GM12878 (cell line): Measurements from ENCODE around the gene DNAH2. TPM values are rescaled to one million over a fixed set of nuclear protein-coding genes. Genes with fewer than 3 reads are reported as not detected.

Source experiments
- BCL11A ChIP-seq: IDR thresholded peaks from 2 replicates; pipeline ENCODE4 v1.6.1; 2011; ENCODE audit warnings: low read depth, low read length
- BHLHE40 ChIP-seq, 2 experiments: fragments of 450-650 bp in 1 of 2; IDR thresholded peaks; 2 replicates each; pipeline ENCODE4 v1.6.1; 2011 to 2017; ENCODE audit warnings: low read depth in 2 of 2, borderline replicate concordance in 1 of 2, improper control_type of control experiment in 1 of 2, low read length in 1 of 2, mild to moderate bottlenecking in 1 of 2
- CBFB ChIP-seq: IDR thresholded peaks from 2 replicates; pipeline ENCODE4 v1.6.1; 2016; ENCODE audit warnings: antibody characterized with exemption, low read depth
- CBX3 ChIP-seq: fragments of 200-600 bp; sonication (generic); IDR thresholded peaks from 2 replicates; pipeline ENCODE4 v1.6.1; 2016; ENCODE audit warnings: low read depth, borderline replicate concordance
- CEBPB ChIP-seq, 2 experiments: fragments of 150-350 bp in 1 of 2; IDR thresholded peaks; 2 replicates each; pipeline ENCODE4 v1.6.1; 2012 to 2014; ENCODE audit warnings: low read depth in 2 of 2, low read length in 2 of 2, borderline replicate concordance in 1 of 2, inconsistent platforms in 1 of 2
- HCFC1 ChIP-seq: fragments of 150-350 bp; IDR thresholded peaks from 2 replicates; pipeline ENCODE4 v1.6.1; 2014; ENCODE audit warnings: low read length
- NFYB ChIP-seq: IDR thresholded peaks from 2 replicates; pipeline ENCODE4 v1.6.1; 2011; ENCODE audit warnings: low read depth, mild to moderate bottlenecking, low read length, improper control_type of control experiment, moderate library complexity; ENCODE audit not compliant: insufficient read depth
- NR2C1 ChIP-seq: fragments of 450-650 bp; IDR thresholded peaks from 2 replicates; pipeline ENCODE4 v1.6.1; 2017; ENCODE audit warnings: antibody characterized with exemption, mild to moderate bottlenecking, moderate library complexity
- RELA ChIP-seq: fragments of 450-650 bp; IDR thresholded peaks from 2 replicates; pipeline ENCODE4 v1.8.0; 2014; ENCODE audit warnings: borderline replicate concordance; ENCODE audit not compliant: partially characterized antibody
- RFX5 ChIP-seq: IDR thresholded peaks from 2 replicates; pipeline ENCODE4 v1.6.1; 2011; ENCODE audit warnings: low read depth, low read length, improper control_type of control experiment
- RUNX3 ChIP-seq: IDR thresholded peaks from 2 replicates; pipeline ENCODE4 v1.6.1; 2012; ENCODE audit warnings: low read length, inconsistent platforms
- SIN3A ChIP-seq: IDR thresholded peaks from 2 replicates; pipeline ENCODE4 v1.6.1; 2012; ENCODE audit warnings: low read depth, low read length, improper control_type of control experiment
- SMC3 ChIP-seq: IDR thresholded peaks from 2 replicates; pipeline ENCODE4 v1.6.1; 2011; ENCODE audit warnings: low read length, improper control_type of control experiment, borderline replicate concordance
- SUZ12 ChIP-seq: fragments of 200-600 bp; sonication (generic); IDR thresholded peaks from one replicate; pipeline ENCODE4 v1.6.1; 2018; ENCODE audit warnings: antibody characterized with exemption, mild to moderate bottlenecking; ENCODE audit not compliant: unreplicated experiment
- ZZZ3 ChIP-seq: IDR thresholded peaks from 2 replicates; pipeline ENCODE4 v1.6.1; 2011; ENCODE audit warnings: low read depth; ENCODE audit not compliant: control insufficient read depth, insufficient read length
- polyA plus RNA-seq, 11 experiments: library from polyadenylated mRNA; depleted of rRNA in 4 of 11; unstranded in 6 of 11; stranded (reverse) in 5 of 11; fragments of >200 nt; fragmentation: Nextera tagmentation in 4 of 11; fragmentation: Illumina TruSeq in 1 of 11; extraction: Ambion mirVana in 4 of 11; extraction: Trizol in 1 of 11; gene quantifications; 1 replicate in 1 of 11; 2 replicates in 10 of 11; pipeline versions ENCODE4 v1.2.1 to v1.2.3, GENCODE V29; 2011 to 2016; ENCODE audit warnings: inconsistent platforms in 2 of 11, missing spikeins in 2 of 11, low read depth in 1 of 11
- total RNA-seq, 4 experiments: library from RNA; depleted of rRNA in 3 of 4; stranded (reverse); fragments of >200 nt in 3 of 4; fragmentation: Illumina TruSeq in 1 of 4; extraction: Trizol in 1 of 4; gene quantifications; 2 replicates each; pipeline versions ENCODE4 v1.2.1 to v1.2.3, GENCODE V29; 2013 to 2021
- TF ChIP-seq, protein P1 (sequence below): fragments of 450-650 bp; IDR thresholded peaks from 2 replicates; pipeline ENCODE4 v1.6.1; 2016; ENCODE audit warnings: mild to moderate bottlenecking
- TF ChIP-seq, protein P2 (sequence below): fragments of 150-350 bp; IDR thresholded peaks from 2 replicates; pipeline ENCODE4 v1.6.1; 2016; ENCODE audit warnings: low read depth, low read length
- TF ChIP-seq, protein P3 (sequence below): fragments of 450-650 bp; IDR thresholded peaks from 2 replicates; pipeline ENCODE4 v1.6.1; 2016; ENCODE audit warnings: mild to moderate bottlenecking
- TF ChIP-seq, protein P4 (sequence below): IDR thresholded peaks from 2 replicates; pipeline ENCODE4 v1.6.1; 2012; ENCODE audit warnings: low read length, inconsistent platforms
- TF ChIP-seq, protein P5 (sequence below): IDR thresholded peaks from 2 replicates; pipeline ENCODE4 v1.6.1; 2011; ENCODE audit warnings: borderline replicate concordance, low read depth, mild to moderate bottlenecking, moderate library complexity, mixed read lengths, low read length; ENCODE audit not compliant: insufficient read depth; ENCODE audit errors: extremely low read length

Gene DNAH2
- total and polyA plus RNA-seq, 10 of the 15 experiments (the other 5 are each of a cell fraction or from before 2014, with no cell fraction given): not detected

DNA sequence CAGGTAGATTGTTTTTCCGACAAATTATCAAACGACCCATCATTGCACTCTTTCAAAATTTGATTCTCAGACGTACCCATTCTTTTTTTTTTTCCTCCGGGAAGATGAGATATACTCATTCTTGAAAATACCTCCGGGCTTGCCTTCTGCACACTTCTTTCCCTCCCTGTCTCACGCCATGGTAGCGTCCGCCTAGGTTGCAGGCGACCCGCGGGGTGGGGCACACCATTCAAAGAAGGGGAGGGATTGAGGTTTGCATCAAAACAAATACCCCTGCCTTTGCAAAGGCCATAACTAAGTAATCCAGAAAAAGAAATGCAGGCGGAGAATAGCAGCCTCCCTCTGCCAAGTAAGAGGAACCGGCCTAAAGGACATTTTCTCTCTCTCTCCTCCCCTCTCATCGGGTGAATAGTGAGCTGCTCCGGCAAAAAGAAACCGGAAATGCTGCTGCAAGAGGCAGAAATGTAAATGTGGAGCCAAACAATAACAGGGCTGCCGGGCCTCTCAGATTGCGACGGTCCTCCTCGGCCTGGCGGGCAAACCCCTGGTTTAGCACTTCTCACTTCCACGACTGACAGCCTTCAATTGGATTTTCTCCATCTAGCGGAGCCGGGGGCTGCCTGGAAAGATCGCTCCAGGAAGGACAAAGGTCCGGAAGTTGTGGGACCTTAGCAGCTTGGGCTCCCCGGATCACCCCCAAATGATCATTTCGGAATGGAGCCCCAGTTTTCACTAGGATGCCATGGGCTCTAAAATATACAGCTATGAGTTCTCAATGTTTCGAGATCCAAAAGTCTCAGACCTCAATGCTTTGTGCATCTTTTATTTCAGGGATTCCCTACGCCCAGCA, 31.1 kb upstream of the DNAH2 start (continued):
- TF ChIP-seq, protein P1, sequence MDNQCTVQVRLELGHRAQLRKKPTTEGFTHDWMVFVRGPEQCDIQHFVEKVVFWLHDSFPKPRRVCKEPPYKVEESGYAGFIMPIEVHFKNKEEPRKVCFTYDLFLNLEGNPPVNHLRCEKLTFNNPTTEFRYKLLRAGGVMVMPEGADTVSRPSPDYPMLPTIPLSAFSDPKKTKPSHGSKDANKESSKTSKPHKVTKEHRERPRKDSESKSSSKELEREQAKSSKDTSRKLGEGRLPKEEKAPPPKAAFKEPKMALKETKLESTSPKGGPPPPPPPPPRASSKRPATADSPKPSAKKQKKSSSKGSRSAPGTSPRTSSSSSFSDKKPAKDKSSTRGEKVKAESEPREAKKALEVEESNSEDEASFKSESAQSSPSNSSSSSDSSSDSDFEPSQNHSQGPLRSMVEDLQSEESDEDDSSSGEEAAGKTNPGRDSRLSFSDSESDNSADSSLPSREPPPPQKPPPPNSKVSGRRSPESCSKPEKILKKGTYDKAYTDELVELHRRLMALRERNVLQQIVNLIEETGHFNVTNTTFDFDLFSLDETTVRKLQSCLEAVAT: peak; percentile 70; the same call in 1 of the 2 replicates
- no peak for TF ChIP-seq ZZZ3
- peak; percentile 97 for TF ChIP-seq BHLHE40 (IDR thresholded peaks at IDR 0.05; ENCODE audit: borderline replicate concordance in 1 of 2, low read depth in 2 of 2, low read length in 1 of 2)
- TF ChIP-seq SUZ12: no peak
- peak; percentile 6; the same call in 1 of the 2 replicates for TF ChIP-seq NR2C1
- no peak for TF ChIP-seq CEBPB (IDR thresholded peaks at IDR 0.05; ENCODE audit: borderline replicate concordance in 1 of 2, low read depth in 2 of 2, low read length in 2 of 2)
- peak; percentile 36; the same call in 1 of the 2 replicates for TF ChIP-seq RUNX3
- no peak; the same call in none of the 2 replicates for TF ChIP-seq SIN3A
- TF ChIP-seq, protein P2, sequence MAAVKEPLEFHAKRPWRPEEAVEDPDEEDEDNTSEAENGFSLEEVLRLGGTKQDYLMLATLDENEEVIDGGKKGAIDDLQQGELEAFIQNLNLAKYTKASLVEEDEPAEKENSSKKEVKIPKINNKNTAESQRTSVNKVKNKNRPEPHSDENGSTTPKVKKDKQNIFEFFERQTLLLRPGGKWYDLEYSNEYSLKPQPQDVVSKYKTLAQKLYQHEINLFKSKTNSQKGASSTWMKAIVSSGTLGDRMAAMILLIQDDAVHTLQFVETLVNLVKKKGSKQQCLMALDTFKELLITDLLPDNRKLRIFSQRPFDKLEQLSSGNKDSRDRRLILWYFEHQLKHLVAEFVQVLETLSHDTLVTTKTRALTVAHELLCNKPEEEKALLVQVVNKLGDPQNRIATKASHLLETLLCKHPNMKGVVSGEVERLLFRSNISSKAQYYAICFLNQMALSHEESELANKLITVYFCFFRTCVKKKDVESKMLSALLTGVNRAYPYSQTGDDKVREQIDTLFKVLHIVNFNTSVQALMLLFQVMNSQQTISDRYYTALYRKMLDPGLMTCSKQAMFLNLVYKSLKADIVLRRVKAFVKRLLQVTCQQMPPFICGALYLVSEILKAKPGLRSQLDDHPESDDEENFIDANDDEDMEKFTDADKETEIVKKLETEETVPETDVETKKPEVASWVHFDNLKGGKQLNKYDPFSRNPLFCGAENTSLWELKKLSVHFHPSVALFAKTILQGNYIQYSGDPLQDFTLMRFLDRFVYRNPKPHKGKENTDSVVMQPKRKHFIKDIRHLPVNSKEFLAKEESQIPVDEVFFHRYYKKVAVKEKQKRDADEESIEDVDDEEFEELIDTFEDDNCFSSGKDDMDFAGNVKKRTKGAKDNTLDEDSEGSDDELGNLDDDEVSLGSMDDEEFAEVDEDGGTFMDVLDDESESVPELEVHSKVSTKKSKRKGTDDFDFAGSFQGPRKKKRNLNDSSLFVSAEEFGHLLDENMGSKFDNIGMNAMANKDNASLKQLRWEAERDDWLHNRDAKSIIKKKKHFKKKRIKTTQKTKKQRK: no peak
- TF ChIP-seq CBFB: peak; percentile 35; the same call in 1 of the 2 replicates
- TF ChIP-seq, protein P3, sequence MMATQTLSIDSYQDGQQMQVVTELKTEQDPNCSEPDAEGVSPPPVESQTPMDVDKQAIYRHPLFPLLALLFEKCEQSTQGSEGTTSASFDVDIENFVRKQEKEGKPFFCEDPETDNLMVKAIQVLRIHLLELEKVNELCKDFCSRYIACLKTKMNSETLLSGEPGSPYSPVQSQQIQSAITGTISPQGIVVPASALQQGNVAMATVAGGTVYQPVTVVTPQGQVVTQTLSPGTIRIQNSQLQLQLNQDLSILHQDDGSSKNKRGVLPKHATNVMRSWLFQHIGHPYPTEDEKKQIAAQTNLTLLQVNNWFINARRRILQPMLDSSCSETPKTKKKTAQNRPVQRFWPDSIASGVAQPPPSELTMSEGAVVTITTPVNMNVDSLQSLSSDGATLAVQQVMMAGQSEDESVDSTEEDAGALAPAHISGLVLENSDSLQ: no peak
- no peak for TF ChIP-seq BCL11A
- TF ChIP-seq, protein P4, sequence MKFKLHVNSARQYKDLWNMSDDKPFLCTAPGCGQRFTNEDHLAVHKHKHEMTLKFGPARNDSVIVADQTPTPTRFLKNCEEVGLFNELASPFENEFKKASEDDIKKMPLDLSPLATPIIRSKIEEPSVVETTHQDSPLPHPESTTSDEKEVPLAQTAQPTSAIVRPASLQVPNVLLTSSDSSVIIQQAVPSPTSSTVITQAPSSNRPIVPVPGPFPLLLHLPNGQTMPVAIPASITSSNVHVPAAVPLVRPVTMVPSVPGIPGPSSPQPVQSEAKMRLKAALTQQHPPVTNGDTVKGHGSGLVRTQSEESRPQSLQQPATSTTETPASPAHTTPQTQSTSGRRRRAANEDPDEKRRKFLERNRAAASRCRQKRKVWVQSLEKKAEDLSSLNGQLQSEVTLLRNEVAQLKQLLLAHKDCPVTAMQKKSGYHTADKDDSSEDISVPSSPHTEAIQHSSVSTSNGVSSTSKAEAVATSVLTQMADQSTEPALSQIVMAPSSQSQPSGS: no peak
- no peak for TF ChIP-seq RFX5
- peak; percentile 8 for TF ChIP-seq RELA
- no peak for TF ChIP-seq CBX3
- TF ChIP-seq, protein P5, sequence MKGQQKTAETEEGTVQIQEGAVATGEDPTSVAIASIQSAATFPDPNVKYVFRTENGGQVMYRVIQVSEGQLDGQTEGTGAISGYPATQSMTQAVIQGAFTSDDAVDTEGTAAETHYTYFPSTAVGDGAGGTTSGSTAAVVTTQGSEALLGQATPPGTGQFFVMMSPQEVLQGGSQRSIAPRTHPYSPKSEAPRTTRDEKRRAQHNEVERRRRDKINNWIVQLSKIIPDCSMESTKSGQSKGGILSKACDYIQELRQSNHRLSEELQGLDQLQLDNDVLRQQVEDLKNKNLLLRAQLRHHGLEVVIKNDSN: no peak
- TF ChIP-seq HCFC1: peak; percentile 53
- no peak for TF ChIP-seq SMC3
- TF ChIP-seq NFYB: no peak
